ENCODE measurements around the gene MEX3D.
"Not testable (repeated sequence)": the region's sequence is repeated elsewhere in the genome, so short reads cannot be mapped to it uniquely, and the experiment has no call there.

Gene MEX3D

GRCh38 chr19:1535699-1536098 lies 32.4 kb downstream of the MEX3D start:
- not testable (repeated sequence) for DNase-seq (ENCODE audit: low spot score)

GRCh38 chr19:1534972-1535371 lies 33.2 kb downstream of the MEX3D start:
- DNase-seq (ENCODE audit: low spot score): no peak

- DNase-seq (ENCODE audit: low spot score): no peak
These were observed 34.5 kb downstream of the MEX3D start for GRCh38 chr19:1533510-1534150.

GRCh38 chr19:1532003-1532402 lies 36.1 kb downstream of the MEX3D start:
- DNase-seq (ENCODE audit: low spot score): no peak

GRCh38 chr19:1531587-1531986 lies 36.5 kb downstream of the MEX3D start:
- no peak for DNase-seq (ENCODE audit: low spot score)

- not testable (repeated sequence) for DNase-seq (ENCODE audit: low spot score)
These were observed 37.3 kb downstream of the MEX3D start for GRCh38 chr19:1530856-1531255.

- DNase-seq (ENCODE audit: low spot score): no peak
These were observed 38.7 kb downstream of the MEX3D start for GRCh38 chr19:1529430-1529816.

- no peak for DNase-seq (ENCODE audit: low spot score)
These were observed 39.3 kb downstream of the MEX3D start for GRCh38 chr19:1528596-1529429.

GRCh38 chr19:1527650-1528309 lies 40.3 kb downstream of the MEX3D start:
- no peak for DNase-seq (ENCODE audit: low spot score)

GRCh38 chr19:1526979-1527649 lies 41.0 kb downstream of the MEX3D start:
- no peak for DNase-seq (ENCODE audit: low spot score)

GRCh38 chr19:1526066-1526778 lies 41.9 kb downstream of the MEX3D start:
- DNase-seq (ENCODE audit: low spot score): no peak

- DNase-seq (ENCODE audit: low spot score): no peak
These were observed 42.8 kb downstream of the MEX3D start for GRCh38 chr19:1525343-1525742.

GRCh38 chr19:1524972-1525325 lies 43.2 kb downstream of the MEX3D start:
- DNase-seq (ENCODE audit: low spot score): no peak

GRCh38 chr19:1524287-1524971 lies 43.7 kb downstream of the MEX3D start:
- DNase-seq (ENCODE audit: low spot score): no peak

- DNase-seq (ENCODE audit: low spot score): no peak
These were observed 44.5 kb downstream of the MEX3D start, which contains the start of gene PLK5 for GRCh38 chr19:1523412-1524286. Gene PLK5 (plus strand): TSS chr19:1524077. CDS start chr19:1526997, 2,920 bp downstream.

- DNase-seq (ENCODE audit: low spot score): no peak
These were observed 45.3 kb downstream of the MEX3D start for GRCh38 chr19:1522838-1523237.

GRCh38 chr19:1522061-1522460 lies 46.1 kb downstream of the MEX3D start:
- no peak for DNase-seq (ENCODE audit: low spot score)

GRCh38 chr19:1521636-1522035 lies 46.5 kb downstream of the MEX3D start:
- no peak for DNase-seq (ENCODE audit: low spot score)

GRCh38 chr19:1520203-1520780 lies 47.8 kb downstream of the MEX3D start:
- DNase-seq (ENCODE audit: low spot score): no peak

GRCh38 chr19:1519802-1520201 lies 48.3 kb downstream of the MEX3D start:
- not testable (repeated sequence) for DNase-seq (ENCODE audit: low spot score)
